K562 (cell line): ENCODE data around the gene RUVBL2. TPM values are rescaled to one million over a fixed set of nuclear protein-coding genes. Genes with fewer than 3 reads are reported as not detected.

Experiments
- ADNP ChIP-seq: fragments of 200-800 bp; sonication (Bioruptor generic); IDR thresholded peaks from 2 replicates; pipeline ENCODE4 v1.6.1; 2016; ENCODE audit warnings: missing genetic modification characterization, missing compliant biosample characterization
- ATF1 ChIP-seq, 2 experiments: fragments of 450-650 bp in 1 of 2; IDR thresholded peaks; 2 replicates each; pipeline ENCODE4 v1.6.1; 2016; ENCODE audit warnings: missing compliant biosample characterization in 1 of 2, missing genetic modification characterization in 1 of 2
- CBX2 ChIP-seq: fragments of 200-600 bp; sonication (generic); IDR thresholded peaks from one replicate; pipeline ENCODE4 v1.6.1; 2012; ENCODE audit warnings: mild to moderate bottlenecking, low read length, inconsistent platforms; ENCODE audit not compliant: insufficient read depth, poor library complexity, severe bottlenecking
- CEBPZ ChIP-seq: fragments of 150-350 bp; IDR thresholded peaks from 2 replicates; pipeline ENCODE4 v1.6.1; 2014; ENCODE audit warnings: low read depth, mild to moderate bottlenecking, low read length, borderline replicate concordance
- EHMT2 ChIP-seq: fragments of 450-650 bp; IDR thresholded peaks from 2 replicates; pipeline ENCODE4 v1.6.1; 2018; ENCODE audit warnings: antibody characterized with exemption
- GABPA ChIP-seq: fragments of 200-800 bp; sonication (Bioruptor generic); conservative IDR thresholded peaks from 2 replicates; pipeline ENCODE4 v1.6.1; 2016; ENCODE audit warnings: low read depth, missing genetic modification characterization, missing compliant biosample characterization
- GTF2F1 ChIP-seq: IDR thresholded peaks from 2 replicates; pipeline ENCODE4 v1.6.1; 2011; ENCODE audit warnings: low read depth, low read length, improper control_type of control experiment
- HCFC1 ChIP-seq: IDR thresholded peaks from 2 replicates; pipeline ENCODE4 v1.6.1; 2012; ENCODE audit warnings: low read depth, low read length, improper control_type of control experiment
- KLF6 ChIP-seq: fragments of 250-450 bp; sonication (Bioruptor Pico); IDR thresholded peaks from 2 replicates; pipeline ENCODE4 v1.4.0; 2020; ENCODE audit warnings: mild to moderate bottlenecking, moderate library complexity, borderline replicate concordance
- L3MBTL2 ChIP-seq: fragments of 450-650 bp; IDR thresholded peaks from 2 replicates; pipeline ENCODE4 v1.6.1; 2016; ENCODE audit warnings: mild to moderate bottlenecking, moderate library complexity
- NFIC ChIP-seq: fragments of 450-650 bp; IDR thresholded peaks from 2 replicates; pipeline ENCODE4 v1.6.1; 2017; ENCODE audit warnings: mild to moderate bottlenecking, inconsistent platforms
- PPARD ChIP-seq: fragments of 250-450 bp; sonication (Bioruptor Pico); IDR thresholded peaks from 2 replicates; pipeline ENCODE4 v1.8.0; 2022; ENCODE audit warnings: inconsistent platforms, mild to moderate bottlenecking, moderate library complexity
- RBM17 ChIP-seq: fragments of 200-400 bp; formaldehyde crosslinking; IDR thresholded peaks from 2 replicates; pipeline ENCODE4 v1.6.1; 2017; ENCODE audit warnings: low read depth, mild to moderate bottlenecking, low read length, borderline replicate concordance
- SNAPC5 ChIP-seq: fragments of 250-450 bp; sonication (Bioruptor Pico); IDR thresholded peaks from 2 replicates; pipeline ENCODE4 v1.8.0; 2021; ENCODE audit warnings: moderate library complexity, mild to moderate bottlenecking, inconsistent platforms
- TEAD2 ChIP-seq: fragments of 450-650 bp; IDR thresholded peaks from 2 replicates; pipeline ENCODE4 v1.6.1; 2016; ENCODE audit warnings: missing genetic modification characterization, control low read depth, missing compliant biosample characterization
- ZBTB11 ChIP-seq, 3 experiments: fragments of 200-800 bp in 1 of 3; fragments of 250-450 bp in 1 of 3; fragments of 450-650 bp in 1 of 3; sonication (Bioruptor Pico) in 1 of 3; sonication (Bioruptor generic) in 1 of 3; formaldehyde crosslinking in 1 of 3; IDR thresholded peaks; 2 replicates each; pipeline versions ENCODE4 v1.6.1 to v1.8.0; 2016 to 2022; ENCODE audit warnings: mild to moderate bottlenecking in 2 of 3, missing genetic modification characterization in 2 of 3, missing compliant biosample characterization in 1 of 3, moderate library complexity in 1 of 3
- ZBTB2 ChIP-seq: fragments of 450-650 bp; IDR thresholded peaks from 2 replicates; pipeline ENCODE4 v1.6.1; 2016; ENCODE audit warnings: antibody characterized with exemption
- ZNF354B ChIP-seq: fragments of 250-450 bp; sonication (Bioruptor Pico); IDR thresholded peaks from 2 replicates; pipeline ENCODE4 v1.4.0; 2020
- ZNF766 ChIP-seq: fragments of 200-800 bp; sonication (Bioruptor generic); conservative IDR thresholded peaks from 2 replicates; pipeline ENCODE4 v1.6.1; 2016; ENCODE audit warnings: missing genetic modification characterization, missing compliant biosample characterization
- polyA plus RNA-seq, 8 experiments: library from polyadenylated mRNA; depleted of rRNA in 4 of 8; stranded (reverse) in 5 of 8; unstranded in 3 of 8; fragments of >200 nt; fragmentation: Nextera tagmentation in 2 of 8; fragmentation: Illumina TruSeq in 1 of 8; extraction: Ambion mirVana in 2 of 8; extraction: Trizol in 1 of 8; gene quantifications; 2 replicates each; pipeline versions ENCODE4 v1.2.1 to v1.2.3, GENCODE V29; 2011 to 2014; ENCODE audit warnings: inconsistent platforms in 1 of 8, missing spikeins in 1 of 8
- total RNA-seq, 7 experiments: library from RNA; depleted of rRNA in 6 of 7; stranded (reverse); fragments of >200 nt in 6 of 7; fragmentation: Illumina TruSeq in 2 of 7; extraction: Trizol in 2 of 7; gene quantifications; 2 replicates each; pipeline versions ENCODE4 v1.2.1 to v1.2.3, GENCODE V29; 2011 to 2021; ENCODE audit warnings: low replicate concordance in 1 of 7

The RUVBL2 gene
- total and polyA plus RNA-seq, 9 of the 15 experiments (the other 6 are each of a cell fraction or from before 2014, with no cell fraction given), result 71.4 to 453 (median 237) TPM

GRCh38 chr19:48975947-48976847, 17.5 kb upstream of the RUVBL2 start (continued):
- TF ChIP-seq KLF6 (CRISPR knock-in tag) (peak; percentile 54; the same call in 1 of the 2 replicates), EHMT2 (no peak), GTF2F1 (no peak), ZNF766 (peak; percentile 93), ZBTB11 (CRISPR knock-in tag; IDR thresholded peaks at IDR 0.05) (peak in 1 of 3 experiments; percentile 40; a peak in 1 of 6 replicates), ZNF354B (CRISPR knock-in tag) (no peak), L3MBTL2 (peak; percentile 63), TEAD2 (tag) (0 out of 2 replicates have a peak, but pooled peaks have one; percentile 3), ATF1 (CRISPR knock-in tag; IDR thresholded peaks at IDR 0.05) (no peak), ATF1 (tag; IDR thresholded peaks at IDR 0.05) (peak; percentile 95), CBX2 (no peak), SNAPC5 (no peak), RBM17 (no peak), CEBPZ (no peak), PPARD (CRISPR knock-in tag) (no peak), NFIC (no peak), ZBTB2 (no peak), HCFC1 (peak; percentile 96), ADNP (no peak), GABPA (tag) (peak; percentile 75)
